Epithelial cell of proximal tubule (primary cell): Measurements from ENCODE around the gene SNRPB2. TPM values are rescaled to one million over a fixed set of nuclear protein-coding genes. Genes with fewer than 3 reads are reported as not detected.

ENCODE experiments used
- DNase-seq: peaks from one replicate; pipeline ENCODE4 v3.0.0-alpha.2; 2011; ENCODE audit warnings: low read depth
- H3K4me3 ChIP-seq: 2 replicates; pipeline ENCODE4 v1.5.1; 2011; ENCODE audit warnings: low read depth, mild to moderate bottlenecking, low read length
- CTCF ChIP-seq: conservative IDR thresholded peaks from 2 replicates; pipeline ENCODE4 v1.5.1; 2012; ENCODE audit warnings: low read depth, mild to moderate bottlenecking, low read length
- total RNA-seq: library from RNA; depleted of rRNA; stranded (reverse); fragments of >200 nt; gene quantifications from 2 replicates; pipeline ENCODE4 v1.2.3, GENCODE V29; 2015

Gene SNRPB2
- total RNA-seq, 1 donor from 2014 or later, result 65.3 TPM

- H3K4me3 ChIP-seq, result no peak overlapping the region
- no peak for DNase-seq
- no peak for TF ChIP-seq CTCF
Observed at GRCh38 chr20:16759181-16759563, 29.3 kb downstream of the SNRPB2 start.

GRCh38 chr20:16760431-16761304 lies 30.8 kb downstream of the SNRPB2 start:
- no peak for DNase-seq
- TF ChIP-seq CTCF, result no peak
- H3K4me3 ChIP-seq, result no peak overlapping the region

- no peak overlapping the region for H3K4me3 ChIP-seq
- DNase-seq, result peak; percentile 45
- TF ChIP-seq CTCF, result peak; percentile 85
Observed at GRCh38 chr20:16761305-16761829, 31.5 kb downstream of the SNRPB2 start.

- TF ChIP-seq CTCF, result no peak
- DNase-seq, result no peak
- no peak overlapping the region for H3K4me3 ChIP-seq
Observed at GRCh38 chr20:16764560-16764959, 34.7 kb downstream of the SNRPB2 start.

GRCh38 chr20:16771213-16771612 lies 41.4 kb downstream of the SNRPB2 start:
- no peak overlapping the region for H3K4me3 ChIP-seq
- no peak for DNase-seq
- TF ChIP-seq CTCF, result no peak

GRCh38 chr20:16775961-16776360 lies 46.1 kb downstream of the SNRPB2 start:
- TF ChIP-seq CTCF, result no peak
- no peak overlapping the region for H3K4me3 ChIP-seq
- no peak for DNase-seq

- no peak for TF ChIP-seq CTCF
- H3K4me3 ChIP-seq, result no peak overlapping the region
- DNase-seq, result no peak
Observed at GRCh38 chr20:16777126-16777525, 47.3 kb downstream of the SNRPB2 start.
